Stimulated activated CD8-positive, alpha-beta memory T cell treated with anti-CD3 and anti-CD28 coated beads, Interleukin-4, amount 100 ng/mL, for 24 hours (primary cell): ENCODE data around the gene NUBPL.
"Not testable (repeated sequence)": the region's sequence is repeated elsewhere in the genome, so short reads cannot be mapped to it uniquely, and the experiment has no call there.

ENCODE experiments used
- DNase-seq: peaks from one replicate; pipeline ENCODE4 v3.0.0-alpha.2; 2020; ENCODE audit warnings: low read depth

Gene NUBPL

DNA sequence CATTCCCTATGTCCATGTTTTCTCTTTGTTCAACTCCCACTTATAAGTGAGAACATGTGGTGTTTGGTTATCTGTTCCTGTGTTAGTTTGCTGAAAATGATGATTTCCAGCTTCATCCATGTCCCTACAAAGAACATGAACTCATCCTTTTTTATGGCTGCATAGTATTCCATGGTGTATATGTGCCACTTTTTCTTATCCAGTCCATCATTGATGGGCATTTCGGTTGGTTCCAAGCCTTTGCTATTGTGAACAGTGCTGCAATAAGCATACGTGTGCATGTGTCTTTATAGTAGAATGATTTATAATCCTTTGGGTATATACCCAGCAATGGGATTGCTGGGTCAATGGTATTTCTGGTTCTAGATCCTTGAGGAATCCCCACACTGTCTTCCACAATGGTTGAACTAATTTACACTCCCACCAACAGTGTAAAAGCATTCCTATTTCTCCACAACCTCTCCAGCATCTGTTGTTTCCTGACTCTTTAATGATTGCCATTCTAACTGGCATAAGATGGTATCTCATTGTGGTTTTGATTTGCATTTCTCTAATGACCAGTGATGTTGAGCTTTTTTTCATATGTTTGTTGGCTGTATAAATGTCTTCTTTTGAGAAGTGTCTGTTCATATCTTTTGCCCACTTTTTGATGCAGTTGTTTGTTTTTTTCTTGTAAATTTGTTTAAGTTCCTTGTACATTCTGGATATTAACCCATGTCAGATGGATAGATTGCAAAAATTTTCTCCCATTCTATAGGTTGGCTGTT lies 252.7 kb downstream of the NUBPL start:
- DNase-seq, result not testable (repeated sequence)

DNA sequence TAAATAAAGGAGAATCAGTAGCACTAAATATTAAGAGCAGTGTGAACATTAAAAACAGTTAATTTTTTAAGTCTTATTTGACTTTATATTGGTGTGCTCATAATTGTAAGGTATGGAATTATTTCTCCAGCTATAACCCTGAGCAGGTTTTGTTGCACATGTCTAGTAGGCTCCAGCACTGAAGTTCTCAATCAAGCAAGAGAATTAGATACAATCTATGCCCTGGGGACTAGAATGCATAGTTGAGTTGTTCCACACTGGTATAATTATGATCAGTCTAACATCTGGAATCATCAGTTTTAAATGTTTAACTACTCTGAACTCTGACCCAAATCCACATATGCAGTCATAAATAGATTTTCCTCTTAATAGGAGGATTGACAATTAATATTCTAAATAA lies 258.1 kb downstream of the NUBPL start:
- DNase-seq, result no peak

DNA sequence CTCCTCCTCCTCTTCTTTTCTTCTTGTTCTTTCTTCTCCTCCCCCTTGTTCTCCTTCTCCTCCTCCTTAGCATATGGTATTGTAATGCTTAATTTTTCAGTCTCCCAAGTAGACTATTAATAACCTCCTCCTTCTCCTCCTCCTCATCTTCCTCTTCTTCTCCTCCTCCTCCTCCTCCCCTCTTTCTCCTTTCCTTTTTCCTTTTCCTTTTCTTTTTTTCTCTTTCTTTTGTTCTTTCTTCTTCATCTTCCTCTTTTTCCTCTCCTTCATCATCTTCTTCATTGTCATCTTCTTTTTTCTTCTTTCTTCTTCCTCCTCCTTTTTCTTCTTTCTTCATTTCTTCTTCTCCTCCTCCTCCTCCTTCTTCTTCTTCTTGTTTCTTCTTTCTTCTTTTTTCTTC lies 264.3 kb downstream of the NUBPL start:
- no peak for DNase-seq

DNA sequence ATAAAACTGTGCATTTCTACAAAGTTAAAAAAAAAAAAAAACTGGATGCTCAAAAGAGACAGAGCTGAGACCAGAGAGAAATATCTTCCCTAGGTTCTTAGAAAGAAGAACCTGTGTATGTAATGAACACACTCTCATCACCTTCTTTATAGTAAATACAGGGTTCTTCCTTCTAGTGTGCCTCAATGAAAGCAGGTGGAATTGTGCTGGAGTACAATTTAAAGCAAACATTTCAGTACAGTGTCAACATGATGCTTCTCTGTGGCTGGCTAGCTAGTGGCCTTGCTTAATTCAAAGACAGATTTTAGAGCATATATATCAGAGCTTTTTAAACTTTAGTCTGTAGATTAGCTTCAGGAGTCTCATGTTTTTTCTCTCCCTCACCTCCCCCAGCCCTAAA lies 266.1 kb downstream of the NUBPL start:
- no peak for DNase-seq

DNA sequence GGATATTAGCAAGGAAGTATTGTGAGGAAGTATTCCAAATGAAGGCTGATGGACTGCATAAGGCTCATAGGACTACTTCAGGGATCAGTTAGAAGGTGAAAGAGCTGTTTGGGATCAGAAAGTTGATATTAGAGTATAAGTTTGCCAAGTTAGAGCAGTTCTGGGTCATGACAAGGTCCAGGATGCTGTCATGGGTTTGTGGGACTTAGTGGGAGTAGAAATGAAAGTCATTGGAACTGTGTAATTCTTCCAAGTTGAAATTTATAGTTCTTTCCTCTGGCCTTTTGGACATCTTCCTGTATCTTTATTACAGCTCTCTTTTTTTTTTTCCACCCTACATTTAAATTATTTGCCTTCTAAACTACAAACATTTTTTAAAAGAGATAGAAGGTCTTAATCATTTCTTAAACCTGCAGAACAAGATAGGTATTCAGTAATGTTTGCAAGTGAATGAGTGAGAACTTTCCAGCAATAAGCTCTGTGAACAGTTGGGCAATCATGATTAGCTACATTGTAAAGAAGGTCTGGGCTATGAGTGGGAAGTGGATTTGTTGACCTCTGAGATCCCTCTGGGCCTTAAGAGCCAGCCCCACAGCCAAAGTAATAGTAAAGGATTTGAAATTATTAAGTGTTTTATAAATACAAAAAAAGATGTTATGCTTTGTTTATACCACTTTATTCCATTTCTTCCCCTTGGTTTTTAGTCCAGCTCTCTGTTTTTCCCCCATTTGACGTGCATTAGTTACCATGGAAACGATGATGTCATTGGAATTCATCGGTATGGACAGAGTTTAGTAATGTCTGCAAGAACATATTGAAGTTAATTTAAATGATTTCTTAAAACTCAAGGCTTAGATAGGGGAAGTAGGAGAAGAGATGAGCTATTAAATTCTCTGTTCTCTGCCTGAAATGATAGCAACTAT lies 268.0 kb downstream of the NUBPL start:
- DNase-seq, result no peak

DNA sequence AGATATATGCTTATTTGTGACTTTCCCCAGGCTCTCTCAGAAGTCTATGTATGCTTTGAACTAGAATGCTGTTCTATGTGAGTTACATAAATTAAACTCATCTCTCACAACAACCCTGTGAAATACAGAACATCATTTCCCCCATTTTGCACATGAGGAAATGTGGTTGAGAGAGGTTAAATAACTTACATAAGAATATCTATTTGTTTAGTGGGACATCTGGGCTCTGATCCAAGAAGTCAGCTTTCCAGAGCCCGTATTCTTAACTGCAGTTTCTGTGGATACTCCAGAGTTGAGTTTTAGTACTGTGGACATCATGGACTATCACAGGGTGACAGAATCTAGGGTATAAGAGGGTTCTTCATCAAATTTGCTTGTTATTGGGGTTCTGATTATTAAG lies 273.4 kb downstream of the NUBPL start:
- no peak for DNase-seq

DNA sequence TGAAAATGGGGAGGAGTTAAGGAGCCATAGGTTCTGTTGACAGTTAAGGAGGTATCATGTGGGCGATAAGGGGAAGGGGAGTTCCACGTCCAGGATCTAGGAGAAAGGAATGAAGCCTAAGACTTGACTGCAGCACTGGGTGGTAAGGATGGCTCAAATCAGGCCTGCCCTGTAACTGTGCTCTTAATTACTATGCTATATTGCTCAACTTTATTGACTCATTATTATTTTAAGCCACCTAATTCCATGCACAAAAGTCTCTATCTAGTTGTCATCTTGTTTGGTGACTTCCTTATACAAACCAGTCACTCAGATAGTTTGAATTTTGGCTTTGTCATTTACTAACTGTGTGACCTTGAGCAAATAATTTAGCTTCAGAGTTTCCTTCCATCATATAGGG lies 273.8 kb downstream of the NUBPL start:
- DNase-seq, result no peak

DNA sequence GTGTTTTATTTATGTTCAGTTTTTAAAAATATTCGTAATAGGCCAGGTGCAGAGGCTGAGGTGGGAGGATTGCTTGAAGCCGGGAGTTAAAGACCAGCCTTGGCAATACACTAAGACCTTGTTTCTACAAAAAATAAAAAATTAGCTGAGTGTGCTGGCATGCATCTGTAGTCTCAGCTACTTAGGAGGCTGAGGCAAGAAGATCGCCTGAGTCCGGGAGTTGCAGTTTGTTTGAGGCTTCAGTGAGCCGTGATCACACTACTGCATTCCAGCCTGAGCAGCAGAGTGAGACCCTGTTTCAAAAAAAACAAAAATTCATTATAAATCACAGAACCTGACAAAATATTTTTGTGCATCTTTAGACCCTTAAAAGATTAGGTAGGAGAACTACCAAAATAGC lies 275.8 kb downstream of the NUBPL start:
- DNase-seq, result no peak

DNA sequence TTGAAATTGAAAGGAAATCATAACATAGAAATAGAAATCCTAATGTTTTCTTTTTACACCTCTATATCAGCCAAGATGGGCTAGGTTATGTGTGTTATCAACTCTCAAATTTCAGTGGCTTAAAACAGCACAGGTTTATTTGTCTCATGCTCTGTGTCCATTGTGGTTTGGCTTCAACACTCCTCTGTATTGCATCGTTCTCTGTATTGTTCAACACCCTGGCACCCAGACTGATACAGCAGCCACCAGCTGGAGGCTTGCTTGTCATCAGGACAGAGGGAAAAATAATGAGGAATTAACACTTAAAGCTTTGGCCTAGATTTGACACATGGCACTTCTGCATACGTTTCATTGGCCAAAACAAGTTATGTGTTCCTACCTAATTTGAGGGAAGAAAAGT lies 281.7 kb downstream of the NUBPL start:
- DNase-seq, result no peak

DNA sequence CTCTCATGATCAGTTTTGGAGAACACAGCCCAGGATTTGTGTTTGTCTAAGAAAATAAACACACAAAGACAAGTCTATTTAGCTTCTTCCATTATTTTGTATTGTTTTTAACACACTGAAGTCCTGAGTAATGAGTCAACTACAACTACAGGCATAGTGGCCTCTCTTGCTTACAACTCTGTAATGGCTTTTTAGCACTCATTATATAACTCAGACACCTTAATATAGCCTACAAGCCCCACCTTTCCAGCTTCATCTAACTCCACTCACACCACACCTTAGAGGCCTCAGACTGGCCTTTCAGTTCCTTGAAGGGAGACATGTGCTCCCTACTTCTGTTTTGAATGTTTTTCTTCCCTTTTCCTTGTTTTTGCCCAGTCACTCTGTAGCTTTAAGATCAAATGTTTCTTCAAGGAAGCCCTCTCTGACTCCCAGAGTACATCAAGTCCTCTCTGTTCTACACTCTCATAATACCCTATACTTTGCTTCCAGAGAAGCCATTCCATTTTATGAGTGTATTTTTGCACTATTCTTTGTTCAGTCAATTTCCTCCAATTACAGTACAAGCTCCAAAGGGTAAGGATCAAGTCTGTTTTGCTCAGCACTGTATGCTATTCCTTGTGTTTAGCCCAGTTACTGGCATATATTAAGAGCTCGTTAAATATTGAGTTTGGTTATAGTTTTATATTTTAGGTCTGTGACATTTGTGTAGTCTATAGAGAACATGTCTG lies 282.3 kb downstream of the NUBPL start:
- no peak for DNase-seq

DNA sequence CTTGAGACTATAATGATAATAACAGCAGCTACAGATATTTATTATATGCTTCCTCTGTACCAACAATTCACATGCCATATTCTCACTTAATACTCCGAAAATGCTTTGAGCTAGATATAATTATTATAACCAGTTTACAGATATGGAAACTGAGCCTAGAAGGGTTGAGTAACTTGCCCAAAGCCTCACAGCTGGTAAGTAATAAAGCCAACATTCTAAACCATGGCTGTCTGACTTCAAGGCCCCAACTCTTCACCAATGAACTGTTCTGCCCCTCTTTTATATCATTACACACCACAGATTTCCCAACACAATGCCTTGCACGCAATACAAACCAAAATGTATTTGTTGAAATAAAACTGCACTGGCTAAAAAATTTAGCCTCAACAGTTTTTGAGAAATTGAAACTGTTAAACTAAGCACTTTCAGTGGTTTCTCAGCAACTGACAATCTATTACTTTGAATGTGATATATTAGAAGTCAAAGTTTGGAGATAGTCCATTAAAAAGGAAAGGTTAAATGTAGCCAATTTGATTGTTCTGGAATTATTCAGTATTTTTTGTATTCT lies 293.4 kb downstream of the NUBPL start:
- no peak for DNase-seq

DNA sequence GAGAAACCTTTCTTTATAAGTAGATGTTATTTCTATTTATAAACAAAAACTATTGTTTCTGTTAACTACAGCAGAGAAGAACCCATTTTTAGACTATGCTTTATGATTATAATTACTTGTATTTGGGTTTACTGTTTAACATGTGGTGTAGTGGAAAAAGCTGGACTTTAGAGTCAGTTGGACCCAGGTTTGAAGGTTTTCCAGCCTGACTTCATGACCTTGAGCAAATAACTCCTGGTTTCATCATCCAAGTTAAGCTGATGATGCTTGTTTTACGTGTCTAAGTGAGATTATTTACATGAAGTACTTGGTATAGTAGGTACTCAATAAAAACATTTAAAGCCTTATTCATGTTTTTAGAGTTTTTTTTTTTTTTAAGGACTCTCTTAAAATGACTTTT lies 294.1 kb downstream of the NUBPL start:
- no peak for DNase-seq

DNA sequence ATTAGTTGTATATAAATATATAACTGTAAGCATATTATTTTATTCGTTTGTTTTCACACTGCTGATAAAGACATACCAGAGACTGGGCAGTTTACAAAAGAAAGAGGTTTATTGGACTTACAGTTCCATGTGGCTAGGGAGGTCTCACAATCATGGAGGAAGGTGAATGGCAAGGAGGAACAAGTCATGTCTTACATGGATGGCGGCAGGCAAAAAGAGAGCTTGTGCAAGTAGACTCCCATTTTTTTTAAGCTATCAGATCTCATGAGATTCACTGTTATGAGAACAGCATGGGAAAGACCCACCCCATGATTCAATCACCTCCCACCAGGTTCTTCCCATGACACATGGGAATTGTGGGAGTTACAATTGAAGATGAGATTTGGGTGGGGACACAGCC lies 294.8 kb downstream of the NUBPL start:
- DNase-seq, result not testable (repeated sequence)

DNA sequence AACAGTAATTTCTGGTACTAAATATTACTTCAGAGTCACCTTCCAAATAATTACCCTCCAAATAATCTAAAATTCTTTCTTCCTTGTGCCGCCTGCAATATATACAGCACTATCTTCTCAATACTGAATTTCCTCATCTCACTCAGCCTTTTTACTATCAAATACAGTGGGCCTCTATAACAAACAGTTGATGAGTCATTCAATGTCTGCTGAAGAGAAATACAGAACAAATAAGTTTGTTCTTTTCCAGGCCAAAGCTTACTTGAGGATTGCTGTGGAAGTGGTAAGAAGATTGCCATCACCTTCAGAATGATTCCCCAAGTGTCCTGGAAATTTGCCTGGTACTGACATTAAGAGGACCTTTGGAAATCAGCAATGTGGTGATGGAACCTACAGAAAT lies 297.7 kb downstream of the NUBPL start:
- no peak for DNase-seq

DNA sequence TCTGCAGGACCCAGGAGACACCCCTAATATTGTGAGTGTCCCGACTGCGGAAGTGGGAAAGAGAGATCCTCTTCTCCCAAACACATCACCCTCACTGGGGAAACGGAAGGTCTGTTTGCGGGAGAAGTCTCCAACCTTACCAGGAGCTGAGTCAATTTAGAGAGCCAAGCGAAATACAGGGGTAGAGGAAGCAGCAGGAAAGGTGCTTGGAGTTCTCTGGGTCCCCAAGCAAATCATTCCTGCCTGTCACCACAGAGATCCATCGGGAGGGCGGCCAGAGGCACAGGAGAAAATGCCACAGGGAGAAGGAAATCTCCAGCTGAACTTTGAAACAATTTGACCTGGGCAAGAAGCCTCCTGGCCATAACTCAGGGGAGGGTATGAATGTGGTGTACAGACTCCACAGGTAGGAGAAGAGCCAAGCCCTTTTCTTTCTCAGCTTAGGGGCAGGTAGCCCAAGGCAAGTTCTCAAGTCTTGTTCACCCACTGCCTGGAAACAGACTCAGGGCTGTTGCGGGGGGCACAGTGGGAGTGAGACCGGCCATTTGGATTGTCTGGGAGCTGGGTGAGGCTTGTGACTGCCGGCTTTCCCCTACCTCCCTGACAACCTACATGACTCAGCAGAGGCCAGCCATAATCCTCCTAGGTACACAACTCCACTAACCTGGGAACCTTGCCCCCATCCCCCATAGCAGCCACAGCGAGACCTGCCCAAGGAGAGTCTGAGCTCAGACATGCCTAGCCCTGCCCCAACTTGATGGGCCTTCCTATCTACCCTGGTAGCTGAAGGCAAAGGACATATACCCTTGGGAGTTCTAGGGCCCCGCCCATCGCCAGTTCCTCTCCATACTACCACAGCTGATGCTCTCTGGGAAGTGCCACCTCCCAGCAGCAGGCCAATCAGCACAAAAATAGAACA lies 304.0 kb downstream of the NUBPL start:
- DNase-seq, result no peak

DNA sequence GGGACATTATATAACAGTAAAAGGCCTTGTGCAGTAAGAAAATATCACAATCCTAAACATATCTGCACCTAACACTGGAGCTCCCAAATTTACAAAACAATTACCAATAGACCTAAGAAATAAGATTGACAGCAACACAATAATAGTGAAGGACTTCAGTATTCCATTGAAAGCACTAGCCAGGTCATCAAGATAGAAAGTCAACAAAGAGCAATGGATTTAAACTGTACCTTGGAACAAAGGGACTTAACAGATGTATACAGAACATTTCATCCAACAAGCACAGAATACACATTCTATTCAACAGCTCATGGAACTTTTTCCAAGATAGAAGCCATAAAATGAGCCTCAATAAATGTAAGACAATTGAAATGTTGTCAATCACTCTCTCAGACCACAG lies 306.4 kb downstream of the NUBPL start:
- no peak for DNase-seq

DNA sequence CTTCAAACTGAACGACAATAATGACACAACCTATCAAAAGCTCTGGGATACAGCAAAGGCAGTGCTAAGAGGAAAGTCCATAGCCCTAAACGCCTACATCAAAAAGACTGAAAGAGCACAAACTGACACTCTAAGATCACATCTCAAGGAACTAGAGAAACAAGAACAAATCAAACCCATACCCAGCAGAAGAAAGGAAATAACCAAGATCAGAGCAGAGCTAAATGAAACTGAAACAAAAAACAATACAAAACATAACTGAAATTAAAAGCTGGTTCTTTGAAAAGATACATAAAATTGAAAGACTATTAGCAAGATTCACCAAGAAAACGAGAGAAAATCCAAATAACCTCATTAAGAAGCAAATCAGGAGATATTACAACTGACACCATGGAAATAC lies 306.9 kb downstream of the NUBPL start:
- not testable (repeated sequence) for DNase-seq

DNA sequence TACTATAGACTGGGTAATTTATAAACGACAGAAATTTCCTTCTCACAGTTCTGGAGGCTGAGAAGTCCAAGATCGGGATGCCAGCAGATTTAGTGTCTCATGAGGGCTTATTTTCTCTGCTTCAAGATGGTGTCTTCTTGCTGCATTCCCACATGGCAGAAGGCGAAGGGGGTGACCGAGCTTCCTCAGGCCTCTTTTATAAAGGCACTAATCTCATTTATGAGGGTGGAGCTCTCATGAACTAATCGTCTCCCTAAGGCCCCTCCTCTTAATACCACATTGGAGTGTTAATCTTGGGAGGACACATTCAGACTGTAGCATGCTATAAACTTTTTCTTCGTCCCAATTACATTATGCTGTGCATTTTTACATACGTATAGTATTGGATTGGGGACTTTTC lies 315.5 kb downstream of the NUBPL start:
- no peak for DNase-seq

DNA sequence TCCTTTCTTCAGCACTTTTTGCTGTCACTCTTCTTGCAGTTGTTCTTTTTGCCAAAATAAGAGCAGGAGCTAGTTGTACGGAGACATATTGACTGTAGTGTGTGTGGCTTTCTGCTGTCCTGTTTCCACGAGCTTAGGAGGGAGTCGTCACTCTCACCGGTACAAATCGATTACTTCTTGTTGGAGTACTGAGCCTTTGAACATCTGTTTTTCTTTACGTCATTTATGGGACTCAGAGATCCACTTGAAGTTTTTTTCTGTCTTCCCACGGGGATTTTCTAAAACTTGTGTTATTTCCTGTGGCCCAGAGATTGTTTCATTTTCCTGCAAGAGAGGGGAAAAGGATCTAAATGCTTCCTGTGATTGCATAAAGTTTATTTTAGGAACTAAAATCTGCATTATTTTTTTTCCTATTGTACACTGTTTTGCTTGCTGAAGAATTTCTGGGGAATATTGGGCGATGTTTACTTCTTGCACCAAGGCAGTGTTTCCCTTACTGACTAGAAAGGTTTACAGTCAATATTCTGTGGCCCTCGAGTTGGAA lies 316.1 kb downstream of the NUBPL start:
- no peak for DNase-seq

DNA sequence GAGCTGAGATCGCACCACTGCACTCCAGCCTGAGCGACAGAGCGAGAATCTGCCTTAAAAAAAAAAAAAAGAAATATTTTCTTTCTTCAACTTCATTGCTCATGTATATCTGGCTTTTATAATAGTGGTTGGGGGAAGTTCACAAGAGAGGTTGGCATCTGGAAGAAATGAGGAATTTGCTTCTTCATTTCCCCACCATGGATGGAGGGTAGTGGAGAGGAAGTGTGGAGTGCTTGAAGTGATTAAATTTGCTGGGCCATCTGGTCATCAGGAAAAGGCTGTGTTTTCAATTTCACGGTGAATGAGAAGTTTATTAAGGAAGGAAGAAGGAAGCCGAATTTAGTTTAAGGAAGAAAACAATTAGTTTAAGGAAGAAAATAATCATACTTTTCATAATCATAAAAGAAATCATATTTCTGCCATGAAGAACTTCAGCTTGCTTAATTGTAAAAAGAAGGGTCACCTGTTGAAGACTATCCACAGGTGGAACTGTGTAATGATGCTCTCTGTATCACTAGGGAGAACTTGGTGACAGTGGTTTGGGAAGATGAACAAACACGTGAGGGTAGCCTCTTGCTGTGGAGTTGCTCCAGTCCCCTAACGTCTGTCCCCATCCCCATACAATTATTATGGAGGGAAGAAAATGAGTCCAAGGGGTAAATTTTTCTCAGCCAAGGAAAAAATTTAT lies 318.6 kb downstream of the NUBPL start:
- no peak for DNase-seq
